HEK293T (cell line): ENCODE data around the gene TM4SF20.

Experiments
- FOXM1 ChIP-seq: fragments of 450-650 bp; IDR thresholded peaks from 2 replicates; pipeline ENCODE4 v1.6.1; 2017; ENCODE audit warnings: mild to moderate bottlenecking, borderline replicate concordance
- HDGF ChIP-seq: fragments of 450-650 bp; IDR thresholded peaks from 2 replicates; pipeline ENCODE4 v1.6.1; 2017; ENCODE audit warnings: antibody characterized with exemption, borderline replicate concordance
- L3MBTL2 ChIP-seq: fragments of 450-650 bp; conservative IDR thresholded peaks from 2 replicates; pipeline ENCODE4 v1.6.1; 2016; ENCODE audit warnings: mild to moderate bottlenecking
- SP1 ChIP-seq: fragments of 450-650 bp; IDR thresholded peaks from 2 replicates; pipeline ENCODE4 v1.6.1; 2017
- SUZ12 ChIP-seq: fragments of 450-650 bp; IDR thresholded peaks from 2 replicates; pipeline ENCODE4 v1.6.1; 2016; ENCODE audit warnings: mild to moderate bottlenecking

GRCh38 chr2:227414846-227415245 is 35.7 kb upstream of the TM4SF20 start:
- no peak for TF ChIP-seq L3MBTL2
- no peak for TF ChIP-seq SUZ12
- TF ChIP-seq HDGF = no peak
- TF ChIP-seq SP1 = no peak
- no peak for TF ChIP-seq FOXM1
